Neutrophil (primary cell): ENCODE measurements around the gene CERCAM.

ENCODE experiments used
- H3K27ac ChIP-seq: fragments of 200-600 bp; sonication (generic); 2 replicates; pipeline ENCODE4 v1.5.1; 2016; ENCODE audit warnings: mild to moderate bottlenecking, moderate library complexity
- H3K27me3 ChIP-seq: fragments of 200-600 bp; sonication (generic); 2 replicates; pipeline ENCODE4 v1.6.0; 2016; ENCODE audit warnings: mild to moderate bottlenecking
- H3K36me3 ChIP-seq: fragments of 200-600 bp; sonication (generic); 2 replicates; pipeline ENCODE4 v1.5.1; 2017
- H3K4me1 ChIP-seq, 2 experiments: fragments of 200-600 bp in 1 of 2; sonication (generic) in 1 of 2; 1 replicate in 1 of 2; 2 replicates in 1 of 2; pipeline versions ENCODE4 v1.5.1 to v1.6.1; 2013 to 2016; ENCODE audit warnings: low read depth in 1 of 2, low read length in 1 of 2, mild to moderate bottlenecking in 1 of 2, moderate library complexity in 1 of 2; ENCODE audit not compliant: control insufficient read depth in 1 of 2, insufficient read depth in 1 of 2
- H3K4me3 ChIP-seq, 2 experiments: fragments of 200-600 bp in 1 of 2; sonication (generic) in 1 of 2; 1 replicate in 1 of 2; 2 replicates in 1 of 2; pipeline ENCODE4 v1.5.1; 2013 to 2016; ENCODE audit warnings: low read depth in 1 of 2, low read length in 1 of 2, mild to moderate bottlenecking in 1 of 2, moderate library complexity in 1 of 2
- H3K9me3 ChIP-seq: fragments of 200-600 bp; sonication (generic); 2 replicates; pipeline ENCODE4 v1.5.1; 2016
- CTCF ChIP-seq: fragments of 200-600 bp; sonication (generic); IDR thresholded peaks from 2 replicates; pipeline ENCODE4 v1.5.1; 2016; ENCODE audit warnings: antibody characterized with exemption

The CERCAM gene

DNA sequence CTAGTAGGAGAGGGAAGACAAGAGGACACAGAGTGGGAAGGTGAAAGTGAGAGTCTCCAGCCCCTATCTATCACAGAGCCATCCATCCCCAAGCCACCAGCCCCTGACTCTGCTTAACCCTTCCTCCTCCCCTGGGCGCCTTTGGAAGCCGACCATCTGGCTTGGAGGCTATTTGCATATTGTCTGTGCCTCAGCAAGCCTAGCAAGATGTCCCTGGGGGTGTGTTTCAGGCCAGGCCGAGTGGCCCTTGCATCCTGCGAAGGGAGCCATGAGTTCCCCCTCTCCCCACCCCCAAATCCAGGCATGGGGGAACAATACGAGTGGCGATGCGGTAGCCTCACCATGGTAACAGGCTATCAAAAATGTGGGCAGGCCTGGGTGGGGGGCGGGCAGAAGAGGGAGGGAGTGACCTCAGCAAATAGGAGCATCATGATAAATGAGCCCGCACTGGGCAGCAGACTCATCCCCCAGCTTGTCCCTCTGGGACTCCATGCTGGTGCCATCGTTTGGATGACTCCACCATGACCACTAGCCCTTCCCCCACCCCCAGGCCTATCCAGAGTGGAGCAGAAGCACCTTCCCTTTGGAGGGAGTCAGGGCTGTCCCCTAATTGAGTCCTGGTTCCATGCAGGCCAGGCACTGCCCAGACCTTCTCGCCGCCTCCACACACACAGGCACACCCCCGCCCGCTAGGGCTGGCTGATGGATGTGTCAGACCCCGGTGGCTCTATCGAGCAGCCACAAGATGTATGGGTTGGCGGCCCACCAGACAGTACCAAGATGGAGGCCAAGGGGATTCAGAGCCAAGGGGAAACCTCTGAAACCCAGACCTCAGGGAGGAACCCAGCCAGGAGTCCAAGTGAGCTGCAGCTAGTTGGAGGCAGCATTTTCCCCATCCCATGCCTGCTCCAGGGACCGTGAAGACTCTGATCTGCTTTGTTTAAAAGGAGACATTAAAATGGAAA lies 34.9 kb upstream of the CERCAM start:
- no peaks in the 10 kb centered on the region for H3K27me3 ChIP-seq
- peaks cover 84% of the 10 kb centered on the region for H3K36me3 ChIP-seq
- no peak overlapping the region for H3K27ac ChIP-seq
- no peaks in the 10 kb centered on the region for H3K4me1 ChIP-seq
- TF ChIP-seq CTCF, result no peak
- no peak overlapping the region for H3K4me3 ChIP-seq
- H3K9me3 ChIP-seq, result no peaks in the 10 kb centered on the region

DNA sequence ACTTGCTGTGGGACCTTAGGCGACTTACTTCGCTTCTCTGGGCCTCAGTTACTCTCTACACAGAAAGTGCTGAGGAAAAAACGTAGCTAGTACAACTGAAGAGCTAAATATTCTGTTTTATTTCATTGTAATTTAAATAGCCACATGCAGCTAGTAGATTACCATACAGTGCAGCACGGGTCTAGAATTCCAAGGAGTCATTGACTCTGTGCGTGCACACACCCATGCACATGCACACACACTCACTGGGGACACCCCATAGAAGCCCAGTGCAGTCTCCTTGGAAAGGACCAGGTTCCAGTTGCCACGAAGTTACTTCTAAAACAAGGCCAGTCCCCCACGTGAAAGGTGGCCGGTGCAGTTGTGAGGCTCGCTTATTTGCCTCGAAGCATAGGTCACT lies 32.5 kb upstream of the CERCAM start:
- Histone ChIP-seq H3K4me3 (no peak overlapping the region), H3K27ac (no peak overlapping the region), H3K36me3 (peaks cover 81% of the 10 kb centered on the region), H3K27me3 (no peaks in the 10 kb centered on the region), H3K4me1 (no peaks in the 10 kb centered on the region), H3K9me3 (no peaks in the 10 kb centered on the region)
- TF ChIP-seq CTCF, result no peak

- Histone ChIP-seq H3K27me3 (no peaks in the 10 kb centered on the region), H3K9me3 (no peaks in the 10 kb centered on the region), H3K4me1 (no peaks in the 10 kb centered on the region), H3K36me3 (peaks cover 76% of the 10 kb centered on the region), H3K4me3 (no peak overlapping the region), H3K27ac (no peak overlapping the region)
- no peak for TF ChIP-seq CTCF
These were observed 31.1 kb upstream of the CERCAM start for GRCh38 chr9:128389395-128390149.

DNA sequence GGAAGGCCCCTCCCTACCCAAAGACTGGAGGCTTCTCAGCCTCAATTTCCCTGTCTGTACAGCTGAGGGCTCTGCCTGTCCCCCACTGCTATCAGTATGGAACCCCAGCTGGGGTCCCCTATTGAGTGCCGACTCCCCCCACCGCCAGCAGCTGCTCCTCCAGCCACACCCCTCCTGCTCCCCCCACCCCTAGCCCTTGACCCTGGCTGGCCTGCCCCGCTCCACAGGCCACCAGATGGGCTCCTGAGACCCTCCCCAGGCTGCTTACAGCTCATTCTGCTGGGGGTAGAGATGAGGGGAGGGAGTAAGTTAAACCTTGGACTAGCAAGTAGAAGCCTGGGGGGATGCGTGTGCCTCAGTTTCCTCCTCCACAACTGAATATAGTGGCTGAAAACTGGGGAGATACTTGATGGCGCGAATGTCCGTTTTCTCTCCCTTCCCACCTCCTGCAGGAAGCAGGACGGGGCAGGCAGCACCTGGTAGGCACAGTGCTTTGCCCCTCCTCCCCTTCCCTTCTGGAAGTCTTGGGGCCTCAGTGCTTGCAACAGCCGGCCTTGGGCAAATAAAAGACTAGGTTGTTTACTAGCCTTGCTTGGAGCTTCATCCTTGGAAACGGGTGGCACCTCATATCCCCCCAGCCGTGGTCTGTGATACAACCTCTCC lies 30.4 kb upstream of the CERCAM start:
- Histone ChIP-seq H3K27ac (no peak overlapping the region), H3K9me3 (no peaks in the 10 kb centered on the region), H3K4me1 (no peaks in the 10 kb centered on the region), H3K36me3 (peaks cover 71% of the 10 kb centered on the region), H3K27me3 (no peaks in the 10 kb centered on the region), H3K4me3 (no peak overlapping the region)
- TF ChIP-seq CTCF, result no peak

DNA sequence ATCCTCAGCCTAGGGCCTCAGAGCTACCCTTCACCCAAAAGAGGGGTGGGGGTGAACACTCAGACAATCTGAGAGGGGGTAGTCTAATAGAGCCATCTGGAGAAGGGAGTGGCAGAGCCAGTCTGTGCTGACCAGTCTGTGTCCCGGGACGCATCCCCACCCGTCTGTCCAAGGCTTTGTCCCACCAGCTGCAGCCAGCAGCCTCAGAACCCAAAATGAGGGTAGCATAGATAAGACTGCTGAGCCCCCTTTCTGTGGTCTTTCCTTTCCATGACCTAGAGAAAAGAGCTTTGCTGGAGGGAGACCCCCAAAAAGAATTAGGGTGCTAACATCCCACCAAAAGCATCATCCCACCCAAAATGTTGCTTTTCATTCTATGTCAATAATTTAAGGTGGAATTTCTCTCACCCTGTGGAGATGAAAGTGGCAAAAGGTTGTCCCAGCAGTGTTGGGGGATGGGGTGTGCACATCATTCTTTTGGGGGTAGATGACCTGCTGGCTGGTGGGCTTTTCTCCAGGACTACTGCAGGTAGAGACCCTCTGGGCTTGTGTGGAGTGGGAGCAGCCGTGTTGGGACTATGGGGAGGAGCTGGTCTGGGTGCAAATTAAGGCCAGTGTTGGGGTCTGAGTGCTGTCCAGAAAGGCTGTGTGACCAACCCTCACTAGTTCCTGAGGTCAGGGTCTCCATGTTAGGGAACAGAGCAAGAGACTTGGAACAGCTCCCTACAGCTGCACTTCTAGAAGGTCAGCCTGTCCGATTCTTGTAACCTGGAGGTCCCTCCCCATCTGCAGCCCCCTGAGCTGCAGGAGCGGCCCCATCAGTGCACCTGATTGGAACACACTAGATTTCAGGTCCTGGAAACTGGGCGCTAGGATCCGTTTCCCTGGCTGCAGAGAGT lies 29.6 kb upstream of the CERCAM start:
- Histone ChIP-seq H3K4me3 (no peak overlapping the region), H3K27ac (no peak overlapping the region), H3K27me3 (no peaks in the 10 kb centered on the region), H3K36me3 (peaks cover 63% of the 10 kb centered on the region), H3K4me1 (no peaks in the 10 kb centered on the region), H3K9me3 (no peaks in the 10 kb centered on the region)
- TF ChIP-seq CTCF, result no peak
